Smooth muscle cell (in vitro differentiated cells): ENCODE measurements around the gene DAB1. TPM values are rescaled to one million over a fixed set of nuclear protein-coding genes. Genes with fewer than 3 reads are reported as not detected.
"Not testable (repeated sequence)": the region's sequence is repeated elsewhere in the genome, so short reads cannot be mapped to it uniquely, and the experiment has no call there.

ENCODE experiments used
- DNase-seq: peaks from one replicate; lab custom pipeline; 2025; ENCODE audit not compliant: unreplicated experiment; lab: John Stamatoyannopoulos, UW
- H2AFZ ChIP-seq: fragments of 200-600 bp; sonication (generic); 2 replicates; pipeline ENCODE4 v1.6.0; 2016; ENCODE audit warnings: antibody characterized with exemption, low read depth, mild to moderate bottlenecking
- H3F3A ChIP-seq: fragments of 200-600 bp; sonication (generic); 2 replicates; pipeline ENCODE4 v1.6.0; 2017; ENCODE audit warnings: antibody characterized with exemption, low read depth
- H3K27ac ChIP-seq: fragments of 200-600 bp; sonication (generic); 2 replicates; pipeline ENCODE4 v1.5.1; 2016; ENCODE audit warnings: low read depth, mild to moderate bottlenecking
- H3K27me3 ChIP-seq: fragments of 200-600 bp; sonication (generic); 2 replicates; pipeline ENCODE4 v1.6.1; 2016; ENCODE audit warnings: low read depth, mild to moderate bottlenecking
- H3K36me3 ChIP-seq: fragments of 200-600 bp; sonication (generic); 2 replicates; pipeline ENCODE4 v1.5.1; 2016; ENCODE audit warnings: low read depth
- H3K4me1 ChIP-seq: fragments of 200-600 bp; sonication (generic); 2 replicates; pipeline ENCODE4 v1.5.1; 2016; ENCODE audit warnings: low read depth
- H3K4me2 ChIP-seq: fragments of 200-600 bp; sonication (generic); 2 replicates; pipeline ENCODE4 v1.6.0; 2016; ENCODE audit warnings: mild to moderate bottlenecking
- H3K4me3 ChIP-seq: fragments of 200-600 bp; sonication (generic); 2 replicates; pipeline ENCODE4 v1.5.1; 2016; ENCODE audit warnings: mild to moderate bottlenecking
- H3K79me2 ChIP-seq: fragments of 200-600 bp; sonication (generic); 2 replicates; pipeline ENCODE4 v1.6.0; 2016; ENCODE audit warnings: low read depth, mild to moderate bottlenecking
- H3K9ac ChIP-seq: fragments of 200-600 bp; sonication (generic); 2 replicates; pipeline ENCODE4 v1.6.0; 2016; ENCODE audit warnings: low read depth
- H3K9me3 ChIP-seq: fragments of 200-600 bp; sonication (generic); replicated peaks from 2 replicates; pipeline ENCODE4 v1.5.1; 2016; ENCODE audit warnings: low read depth
- H4K20me1 ChIP-seq: fragments of 200-600 bp; sonication (generic); 2 replicates; pipeline ENCODE4 v1.6.0; 2016; ENCODE audit warnings: low read depth
- WGBS: methylation state at CpG from one replicate; pipeline ENCODE4 v1.1.7; 2016; ENCODE audit warnings: low lambda C conversion rate; 5-methylcytosine and 5-hydroxymethylcytosine counted together
- polyA plus RNA-seq: library from polyadenylated mRNA; unstranded; fragments of >200 nt; fragmentation: Nextera tagmentation; extraction: Ambion mirVana; gene quantifications from 2 replicates; pipeline ENCODE4 v1.2.1, GENCODE V29; 2016
- total RNA-seq: library from RNA; depleted of rRNA; stranded (reverse); fragments of >200 nt; gene quantifications from 2 replicates; pipeline ENCODE4 v1.2.3, GENCODE V29; 2014
- TF ChIP-seq, protein P1 (sequence below): fragments of 200-600 bp; sonication (generic); IDR thresholded peaks from 2 replicates; pipeline ENCODE4 v1.5.1; 2017; ENCODE audit warnings: borderline replicate concordance, mild to moderate bottlenecking, antibody characterized with exemption; ENCODE audit not compliant: insufficient read depth, poor library complexity, severe bottlenecking

The DAB1 gene
- total and polyA plus RNA-seq, 2 experiments from 2014 or later = 0.22 to 0.30 TPM

DNA sequence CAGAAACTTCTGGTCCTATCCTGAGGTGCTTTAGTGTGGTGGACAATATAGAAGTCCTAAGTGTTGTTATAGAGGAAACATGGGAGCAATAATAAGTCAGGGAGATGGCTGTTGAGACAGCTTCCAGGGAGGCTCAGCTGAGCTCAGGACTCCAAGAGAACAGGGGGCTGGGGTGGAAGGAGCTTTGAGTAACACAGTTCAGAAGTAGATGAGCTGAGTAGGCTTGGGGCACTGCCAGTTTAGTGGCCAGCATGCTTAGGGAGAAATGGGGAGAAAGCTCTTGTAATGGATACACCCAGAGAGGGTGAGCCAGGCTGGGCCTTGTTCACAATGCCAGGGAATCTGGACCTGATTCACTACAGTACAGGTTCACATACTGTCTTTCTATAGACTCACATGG, 201.6 kb downstream of the DAB1 start:
- Histone ChIP-seq H3K27ac (no peak overlapping the region), H3K36me3 (no peaks in the 10 kb centered on the region), H3K9me3 (no peaks in the 10 kb centered on the region), H3K4me3 (no peak overlapping the region), H3K4me2 (no peak overlapping the region), H3K27me3 (no peaks in the 10 kb centered on the region), H4K20me1 (no peaks in the 10 kb centered on the region), H3K4me1 (peaks cover 8% of the 10 kb centered on the region), H3F3A (no peaks in the 10 kb centered on the region), H2AFZ (no peak overlapping the region), H3K79me2 (no peaks in the 10 kb centered on the region), H3K9ac (no peak overlapping the region)
- TF ChIP-seq, protein P1, sequence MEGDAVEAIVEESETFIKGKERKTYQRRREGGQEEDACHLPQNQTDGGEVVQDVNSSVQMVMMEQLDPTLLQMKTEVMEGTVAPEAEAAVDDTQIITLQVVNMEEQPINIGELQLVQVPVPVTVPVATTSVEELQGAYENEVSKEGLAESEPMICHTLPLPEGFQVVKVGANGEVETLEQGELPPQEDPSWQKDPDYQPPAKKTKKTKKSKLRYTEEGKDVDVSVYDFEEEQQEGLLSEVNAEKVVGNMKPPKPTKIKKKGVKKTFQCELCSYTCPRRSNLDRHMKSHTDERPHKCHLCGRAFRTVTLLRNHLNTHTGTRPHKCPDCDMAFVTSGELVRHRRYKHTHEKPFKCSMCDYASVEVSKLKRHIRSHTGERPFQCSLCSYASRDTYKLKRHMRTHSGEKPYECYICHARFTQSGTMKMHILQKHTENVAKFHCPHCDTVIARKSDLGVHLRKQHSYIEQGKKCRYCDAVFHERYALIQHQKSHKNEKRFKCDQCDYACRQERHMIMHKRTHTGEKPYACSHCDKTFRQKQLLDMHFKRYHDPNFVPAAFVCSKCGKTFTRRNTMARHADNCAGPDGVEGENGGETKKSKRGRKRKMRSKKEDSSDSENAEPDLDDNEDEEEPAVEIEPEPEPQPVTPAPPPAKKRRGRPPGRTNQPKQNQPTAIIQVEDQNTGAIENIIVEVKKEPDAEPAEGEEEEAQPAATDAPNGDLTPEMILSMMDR = no peak
- no peak for DNase-seq

DNA sequence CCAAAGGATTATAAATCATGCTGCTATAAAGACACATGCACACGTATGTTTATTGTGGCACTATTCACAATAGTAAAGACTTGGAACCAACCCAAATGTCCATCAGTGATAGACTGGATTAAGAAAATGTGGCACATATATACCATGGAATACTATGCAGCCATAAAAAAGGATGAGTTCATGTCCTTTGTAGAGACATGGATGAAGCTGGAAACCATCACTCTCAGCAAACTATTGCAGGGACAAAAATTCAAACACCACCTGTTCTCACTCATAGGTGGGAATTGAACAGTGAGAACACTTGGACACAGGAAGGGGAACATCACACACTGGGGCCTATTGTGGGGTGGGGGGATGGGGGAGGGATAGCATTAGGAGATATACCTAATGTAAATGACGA, 203.0 kb downstream of the DAB1 start:
- not testable (repeated sequence) for H3F3A ChIP-seq, H3K27ac ChIP-seq, H3K79me2 ChIP-seq, H3K27me3 ChIP-seq, DNase-seq, H2AFZ ChIP-seq, H3K9ac ChIP-seq, H3K9me3 ChIP-seq, H4K20me1 ChIP-seq, H3K4me3 ChIP-seq, H3K4me2 ChIP-seq, H3K36me3 ChIP-seq
- H3K4me1 ChIP-seq = peaks cover 12% of the 10 kb centered on the region
- WGBS = 93% methylated on average over 1 of the region's 2 CpGs

DNA sequence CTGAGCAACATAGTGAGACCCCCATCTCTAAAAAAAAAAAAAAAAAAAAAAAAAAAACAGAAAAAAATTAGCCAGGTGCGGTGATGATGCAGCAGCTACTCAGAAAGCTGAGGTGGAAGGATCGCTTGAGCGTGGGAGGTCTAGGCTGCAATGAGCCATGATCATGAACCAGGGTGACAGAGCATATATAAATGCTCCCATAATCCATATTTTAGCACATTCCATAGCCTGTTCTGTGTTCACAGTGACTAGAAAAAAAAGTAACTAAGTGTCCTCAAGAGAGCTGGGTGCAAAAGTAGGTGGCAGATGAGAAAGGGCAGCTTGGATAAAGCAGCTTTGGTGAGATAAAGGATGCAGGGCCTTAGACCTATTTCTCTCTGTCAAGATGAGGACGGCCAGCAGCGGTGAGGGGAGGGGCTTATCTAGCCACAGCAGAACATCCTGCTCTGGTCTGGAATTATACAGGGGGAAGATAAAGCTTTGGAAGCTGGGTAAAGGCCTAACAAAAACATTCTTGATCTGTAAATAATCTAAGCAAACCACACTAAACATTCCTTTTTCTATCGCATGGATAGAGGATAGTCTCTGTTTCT, 205.3 kb downstream of the DAB1 start:
- H4K20me1 ChIP-seq = no peaks in the 10 kb centered on the region
- H3K4me3 ChIP-seq = no peak overlapping the region
- no peak for DNase-seq
- H3K36me3 ChIP-seq = no peaks in the 10 kb centered on the region
- TF ChIP-seq, protein P1 = no peak
- no peak overlapping the region for H3K4me2 ChIP-seq
- H3F3A ChIP-seq = peaks cover 8% of the 10 kb centered on the region
- no peak overlapping the region for H2AFZ ChIP-seq
- no peaks in the 10 kb centered on the region for H3K79me2 ChIP-seq
- WGBS = 33% methylated on average over 6 of the region's 6 CpGs
- peaks cover 16% of the 10 kb centered on the region for H3K4me1 ChIP-seq
- no peaks in the 10 kb centered on the region for H3K9me3 ChIP-seq
- H3K27me3 ChIP-seq = no peaks in the 10 kb centered on the region
- H3K27ac ChIP-seq = peak overlapping the region; percentile 20
- no peak overlapping the region for H3K9ac ChIP-seq

DNA sequence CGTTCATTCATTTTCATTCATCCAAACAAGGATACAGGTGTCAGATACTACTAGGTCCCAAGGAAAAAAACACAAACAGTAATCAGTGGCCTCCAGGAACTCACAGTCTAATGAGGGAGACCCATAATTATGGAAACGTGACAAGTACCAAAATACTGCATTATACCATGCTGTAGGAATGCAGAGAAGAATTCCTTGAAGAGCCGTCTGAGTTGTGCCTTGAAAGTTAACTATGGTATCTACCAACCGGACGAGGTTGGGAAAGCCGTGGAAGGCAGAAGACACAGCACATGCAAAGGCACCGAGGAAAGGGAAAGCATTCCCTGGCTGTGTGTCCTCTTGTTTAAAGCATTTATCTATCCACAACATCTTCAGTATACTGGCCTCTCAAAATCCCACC, 206.0 kb downstream of the DAB1 start:
- peak overlapping the region; percentile 20 for H3K27ac ChIP-seq
- peaks cover 16% of the 10 kb centered on the region for H3K4me1 ChIP-seq
- H4K20me1 ChIP-seq = no peaks in the 10 kb centered on the region
- no peak overlapping the region for H2AFZ ChIP-seq
- H3K27me3 ChIP-seq = no peaks in the 10 kb centered on the region
- no peaks in the 10 kb centered on the region for H3K79me2 ChIP-seq
- DNase-seq = no peak
- TF ChIP-seq, protein P1 = no peak
- no peaks in the 10 kb centered on the region for H3K9me3 ChIP-seq
- peak overlapping the region; percentile 30 for H3K4me2 ChIP-seq
- H3K36me3 ChIP-seq = no peaks in the 10 kb centered on the region
- 39% methylated on average over 7 of the region's 7 CpGs for WGBS
- no peak overlapping the region for H3K4me3 ChIP-seq
- H3K9ac ChIP-seq = no peak overlapping the region
- peaks cover 8% of the 10 kb centered on the region for H3F3A ChIP-seq
